Measurements from ENCODE around the gene PSMB5. TPM values are rescaled to one million over a fixed set of nuclear protein-coding genes. Genes with fewer than 3 reads are reported as not detected.

PSMB5 gene
- total and polyA plus RNA-seq, 2 of the 13 experiments (the other 11 are each of a cell fraction or from before 2014, with no cell fraction given): 705 to 871 TPM

DNA sequence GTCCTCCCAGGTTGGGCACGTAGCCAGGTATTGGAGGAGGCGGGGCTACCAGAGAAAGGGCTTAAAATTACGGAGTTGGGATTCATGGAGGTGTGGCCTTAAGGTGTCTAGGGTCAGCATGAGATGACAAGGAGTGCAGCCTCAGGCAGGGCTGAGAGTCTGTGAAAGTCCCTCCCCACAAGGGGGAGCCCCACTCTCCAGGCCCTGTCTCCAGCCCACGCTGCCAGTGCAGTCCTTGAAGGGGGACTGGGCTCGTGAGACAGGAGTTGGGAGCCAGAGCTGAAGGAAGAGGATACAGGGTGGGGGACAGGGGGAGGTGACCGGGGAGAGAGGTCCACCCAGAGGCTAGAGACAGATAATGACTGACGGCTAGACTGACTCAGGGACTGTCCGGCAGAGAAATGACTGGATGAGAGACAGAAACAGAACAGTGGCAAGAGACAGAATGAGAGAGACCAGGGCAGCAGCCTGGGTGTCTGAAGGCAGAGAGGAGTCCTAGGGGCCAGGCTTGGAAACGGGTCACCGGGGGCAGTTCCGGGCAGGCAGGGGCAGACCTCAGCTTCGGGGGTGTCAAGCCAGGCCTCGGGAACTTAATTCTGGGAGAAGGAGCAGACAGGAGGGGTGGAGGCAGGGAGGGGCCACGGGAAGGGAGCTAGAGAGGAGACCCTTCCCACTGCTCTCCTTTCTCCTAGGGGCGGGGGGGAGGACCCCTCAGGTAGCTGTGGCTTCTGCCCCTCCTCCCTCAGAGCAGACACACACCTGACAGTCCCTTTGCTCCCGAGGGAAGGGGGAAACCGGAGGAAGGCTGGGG is 21.6 kb upstream of the PSMB5 start (continued):
- no peak for TF ChIP-seq ZNF530 (CRISPR knock-in tag; IDR thresholded peaks at IDR 0.05; ENCODE audit: low read depth)
- no peak for TF ChIP-seq ZNF33B (CRISPR knock-in tag; IDR thresholded peaks at IDR 0.05)
- no peak for TF ChIP-seq CBX1 (IDR thresholded peaks at IDR 0.05; ENCODE audit: low read depth)
- TF ChIP-seq, protein P1, sequence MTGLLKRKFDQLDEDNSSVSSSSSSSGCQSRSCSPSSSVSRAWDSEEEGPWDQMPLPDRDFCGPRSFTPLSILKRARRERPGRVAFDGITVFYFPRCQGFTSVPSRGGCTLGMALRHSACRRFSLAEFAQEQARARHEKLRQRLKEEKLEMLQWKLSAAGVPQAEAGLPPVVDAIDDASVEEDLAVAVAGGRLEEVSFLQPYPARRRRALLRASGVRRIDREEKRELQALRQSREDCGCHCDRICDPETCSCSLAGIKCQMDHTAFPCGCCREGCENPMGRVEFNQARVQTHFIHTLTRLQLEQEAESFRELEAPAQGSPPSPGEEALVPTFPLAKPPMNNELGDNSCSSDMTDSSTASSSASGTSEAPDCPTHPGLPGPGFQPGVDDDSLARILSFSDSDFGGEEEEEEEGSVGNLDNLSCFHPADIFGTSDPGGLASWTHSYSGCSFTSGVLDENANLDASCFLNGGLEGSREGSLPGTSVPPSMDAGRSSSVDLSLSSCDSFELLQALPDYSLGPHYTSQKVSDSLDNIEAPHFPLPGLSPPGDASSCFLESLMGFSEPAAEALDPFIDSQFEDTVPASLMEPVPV (CRISPR knock-in tag; IDR thresholded peaks at IDR 0.05): no peak
- no peak; the same call in 1 of the 2 replicates for TF ChIP-seq MTA1 (CRISPR knock-in tag; IDR thresholded peaks at IDR 0.05; ENCODE audit: borderline replicate concordance)
- TF ChIP-seq ZNF615 (CRISPR knock-in tag; IDR thresholded peaks at IDR 0.05; ENCODE audit: borderline replicate concordance): peak; percentile 29; the same call in 1 of the 2 replicates
- peak; percentile 63; the same call in 1 of the 2 replicates for TF ChIP-seq KDM1A (CRISPR knock-in tag; IDR thresholded peaks at IDR 0.05)
- TF ChIP-seq MIXL1 (CRISPR knock-in tag; IDR thresholded peaks at IDR 0.05): no peak
- TF ChIP-seq ZNF251 (CRISPR knock-in tag; IDR thresholded peaks at IDR 0.05): no peak
- TF ChIP-seq EZH2 (conservative IDR thresholded peaks at IDR 0.05; ENCODE audit: low read depth, low read length): no peak
- TF ChIP-seq, protein P2, sequence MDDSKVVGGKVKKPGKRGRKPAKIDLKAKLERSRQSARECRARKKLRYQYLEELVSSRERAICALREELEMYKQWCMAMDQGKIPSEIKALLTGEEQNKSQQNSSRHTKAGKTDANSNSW (CRISPR knock-in tag; IDR thresholded peaks at IDR 0.05; ENCODE audit: borderline replicate concordance): 0 out of 2 replicates have a peak, but pooled peaks have one; percentile 23
- TF ChIP-seq ZNF33A (CRISPR knock-in tag; IDR thresholded peaks at IDR 0.05; ENCODE audit: borderline replicate concordance): no peak
- 0 out of 2 replicates have a peak, but pooled peaks have one; percentile 40 for TF ChIP-seq RELA (CRISPR knock-in tag; IDR thresholded peaks at IDR 0.05)
- no peak for TF ChIP-seq ZNF850 (CRISPR knock-in tag; conservative IDR thresholded peaks at IDR 0.05)
- no peak for TF ChIP-seq PAWR (CRISPR knock-in tag; IDR thresholded peaks at IDR 0.05; ENCODE audit: borderline replicate concordance)
- TF ChIP-seq, protein P3, sequence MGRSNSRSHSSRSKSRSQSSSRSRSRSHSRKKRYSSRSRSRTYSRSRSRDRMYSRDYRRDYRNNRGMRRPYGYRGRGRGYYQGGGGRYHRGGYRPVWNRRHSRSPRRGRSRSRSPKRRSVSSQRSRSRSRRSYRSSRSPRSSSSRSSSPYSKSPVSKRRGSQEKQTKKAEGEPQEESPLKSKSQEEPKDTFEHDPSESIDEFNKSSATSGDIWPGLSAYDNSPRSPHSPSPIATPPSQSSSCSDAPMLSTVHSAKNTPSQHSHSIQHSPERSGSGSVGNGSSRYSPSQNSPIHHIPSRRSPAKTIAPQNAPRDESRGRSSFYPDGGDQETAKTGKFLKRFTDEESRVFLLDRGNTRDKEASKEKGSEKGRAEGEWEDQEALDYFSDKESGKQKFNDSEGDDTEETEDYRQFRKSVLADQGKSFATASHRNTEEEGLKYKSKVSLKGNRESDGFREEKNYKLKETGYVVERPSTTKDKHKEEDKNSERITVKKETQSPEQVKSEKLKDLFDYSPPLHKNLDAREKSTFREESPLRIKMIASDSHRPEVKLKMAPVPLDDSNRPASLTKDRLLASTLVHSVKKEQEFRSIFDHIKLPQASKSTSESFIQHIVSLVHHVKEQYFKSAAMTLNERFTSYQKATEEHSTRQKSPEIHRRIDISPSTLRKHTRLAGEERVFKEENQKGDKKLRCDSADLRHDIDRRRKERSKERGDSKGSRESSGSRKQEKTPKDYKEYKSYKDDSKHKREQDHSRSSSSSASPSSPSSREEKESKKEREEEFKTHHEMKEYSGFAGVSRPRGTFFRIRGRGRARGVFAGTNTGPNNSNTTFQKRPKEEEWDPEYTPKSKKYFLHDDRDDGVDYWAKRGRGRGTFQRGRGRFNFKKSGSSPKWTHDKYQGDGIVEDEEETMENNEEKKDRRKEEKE (IDR thresholded peaks at IDR 0.05): no peak
- TF ChIP-seq MED13 (CRISPR knock-in tag; IDR thresholded peaks at IDR 0.05): no peak
- TF ChIP-seq, protein P4, sequence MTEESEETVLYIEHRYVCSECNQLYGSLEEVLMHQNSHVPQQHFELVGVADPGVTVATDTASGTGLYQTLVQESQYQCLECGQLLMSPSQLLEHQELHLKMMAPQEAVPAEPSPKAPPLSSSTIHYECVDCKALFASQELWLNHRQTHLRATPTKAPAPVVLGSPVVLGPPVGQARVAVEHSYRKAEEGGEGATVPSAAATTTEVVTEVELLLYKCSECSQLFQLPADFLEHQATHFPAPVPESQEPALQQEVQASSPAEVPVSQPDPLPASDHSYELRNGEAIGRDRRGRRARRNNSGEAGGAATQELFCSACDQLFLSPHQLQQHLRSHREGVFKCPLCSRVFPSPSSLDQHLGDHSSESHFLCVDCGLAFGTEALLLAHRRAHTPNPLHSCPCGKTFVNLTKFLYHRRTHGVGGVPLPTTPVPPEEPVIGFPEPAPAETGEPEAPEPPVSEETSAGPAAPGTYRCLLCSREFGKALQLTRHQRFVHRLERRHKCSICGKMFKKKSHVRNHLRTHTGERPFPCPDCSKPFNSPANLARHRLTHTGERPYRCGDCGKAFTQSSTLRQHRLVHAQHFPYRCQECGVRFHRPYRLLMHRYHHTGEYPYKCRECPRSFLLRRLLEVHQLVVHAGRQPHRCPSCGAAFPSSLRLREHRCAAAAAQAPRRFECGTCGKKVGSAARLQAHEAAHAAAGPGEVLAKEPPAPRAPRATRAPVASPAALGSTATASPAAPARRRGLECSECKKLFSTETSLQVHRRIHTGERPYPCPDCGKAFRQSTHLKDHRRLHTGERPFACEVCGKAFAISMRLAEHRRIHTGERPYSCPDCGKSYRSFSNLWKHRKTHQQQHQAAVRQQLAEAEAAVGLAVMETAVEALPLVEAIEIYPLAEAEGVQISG (CRISPR knock-in tag; IDR thresholded peaks at IDR 0.05): peak; percentile 66; the same call in 1 of the 2 replicates
